ENCODE data around the gene PMP22.

GRCh38 chr17:15274017-15274416 is 8.9 kb upstream of the PMP22 start:
- TF ChIP-seq EZH2 (IDR thresholded peaks at IDR 0.05) (no peak), EZH2phosphoT487 (IDR thresholded peaks at IDR 0.05) (no peak)
- TF ChIP-seq, protein P1, sequence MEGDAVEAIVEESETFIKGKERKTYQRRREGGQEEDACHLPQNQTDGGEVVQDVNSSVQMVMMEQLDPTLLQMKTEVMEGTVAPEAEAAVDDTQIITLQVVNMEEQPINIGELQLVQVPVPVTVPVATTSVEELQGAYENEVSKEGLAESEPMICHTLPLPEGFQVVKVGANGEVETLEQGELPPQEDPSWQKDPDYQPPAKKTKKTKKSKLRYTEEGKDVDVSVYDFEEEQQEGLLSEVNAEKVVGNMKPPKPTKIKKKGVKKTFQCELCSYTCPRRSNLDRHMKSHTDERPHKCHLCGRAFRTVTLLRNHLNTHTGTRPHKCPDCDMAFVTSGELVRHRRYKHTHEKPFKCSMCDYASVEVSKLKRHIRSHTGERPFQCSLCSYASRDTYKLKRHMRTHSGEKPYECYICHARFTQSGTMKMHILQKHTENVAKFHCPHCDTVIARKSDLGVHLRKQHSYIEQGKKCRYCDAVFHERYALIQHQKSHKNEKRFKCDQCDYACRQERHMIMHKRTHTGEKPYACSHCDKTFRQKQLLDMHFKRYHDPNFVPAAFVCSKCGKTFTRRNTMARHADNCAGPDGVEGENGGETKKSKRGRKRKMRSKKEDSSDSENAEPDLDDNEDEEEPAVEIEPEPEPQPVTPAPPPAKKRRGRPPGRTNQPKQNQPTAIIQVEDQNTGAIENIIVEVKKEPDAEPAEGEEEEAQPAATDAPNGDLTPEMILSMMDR (IDR thresholded peaks at IDR 0.05), result no peak

Measured in neural progenitor cell (in vitro differentiated cells).